K562 (cell line): ENCODE results near the gene EXOSC1. TPM values are rescaled to one million over a fixed set of nuclear protein-coding genes. Genes with fewer than 3 reads are reported as not detected.
A peak's percentile ranks its signal among the peaks of the same experiment; 100 is the strongest.

Experiments
- ATF4 ChIP-seq: fragments of 450-650 bp; formaldehyde crosslinking; IDR thresholded peaks from 2 replicates; pipeline ENCODE4 v1.4.0; 2022; ENCODE audit warnings: mild to moderate bottlenecking, moderate library complexity
- CBFB ChIP-seq: sonication (generic); formaldehyde crosslinking; IDR thresholded peaks from 2 replicates; pipeline ENCODE4 v1.4.0; 2020; ENCODE audit warnings: mild to moderate bottlenecking, missing genetic modification reagents
- E2F6 ChIP-seq, 2 experiments: IDR thresholded peaks; 2 replicates each; pipeline ENCODE4 v1.6.1; 2011; ENCODE audit warnings: borderline replicate concordance in 1 of 2, control low read depth in 1 of 2, low read depth in 1 of 2, low read length in 1 of 2, mild to moderate bottlenecking in 1 of 2, mixed read lengths in 1 of 2, moderate library complexity in 1 of 2; ENCODE audit not compliant: insufficient read depth in 1 of 2, insufficient read length in 1 of 2, poor library complexity in 1 of 2, severe bottlenecking in 1 of 2; ENCODE audit errors: extremely low read depth in 1 of 2
- FOSL1 ChIP-seq: fragments of 200-800 bp; sonication (Bioruptor generic); conservative IDR thresholded peaks from 2 replicates; pipeline ENCODE4 v1.6.1; 2016; ENCODE audit warnings: missing genetic modification characterization, missing compliant biosample characterization
- HOMEZ ChIP-seq: fragments of 250-450 bp; sonication (Bioruptor Pico); IDR thresholded peaks from 2 replicates; pipeline ENCODE4 v1.4.0; 2020; ENCODE audit warnings: mild to moderate bottlenecking, moderate library complexity
- MEIS2 ChIP-seq: fragments of 450-650 bp; IDR thresholded peaks from 2 replicates; pipeline ENCODE4 v1.6.1; 2014; ENCODE audit warnings: mild to moderate bottlenecking; ENCODE audit not compliant: partially characterized antibody
- TBL1XR1 ChIP-seq, 2 experiments: IDR thresholded peaks; 2 replicates each; pipeline ENCODE4 v1.6.1; 2012; ENCODE audit warnings: improper control_type of control experiment in 2 of 2, low read length in 2 of 2, mild to moderate bottlenecking in 1 of 2
- ZBTB34 ChIP-seq: fragments of 250-450 bp; sonication (Bioruptor Pico); IDR thresholded peaks from 2 replicates; pipeline ENCODE4 v1.8.0; 2021; ENCODE audit warnings: mild to moderate bottlenecking, moderate library complexity
- ZNF778 ChIP-seq: fragments of 450-650 bp; formaldehyde crosslinking; IDR thresholded peaks from 2 replicates; pipeline ENCODE4 v1.4.0; 2020; ENCODE audit warnings: mild to moderate bottlenecking, moderate library complexity
- polyA plus RNA-seq, 8 experiments: library from polyadenylated mRNA; depleted of rRNA in 4 of 8; stranded (reverse) in 5 of 8; unstranded in 3 of 8; fragments of >200 nt; fragmentation: Nextera tagmentation in 2 of 8; fragmentation: Illumina TruSeq in 1 of 8; extraction: Ambion mirVana in 2 of 8; extraction: Trizol in 1 of 8; gene quantifications; 2 replicates each; pipeline versions ENCODE4 v1.2.1 to v1.2.3, GENCODE V29; 2011 to 2014; ENCODE audit warnings: inconsistent platforms in 1 of 8, missing spikeins in 1 of 8
- total RNA-seq, 7 experiments: library from RNA; depleted of rRNA in 6 of 7; stranded (reverse); fragments of >200 nt in 6 of 7; fragmentation: Illumina TruSeq in 2 of 7; extraction: Trizol in 2 of 7; gene quantifications; 2 replicates each; pipeline versions ENCODE4 v1.2.1 to v1.2.3, GENCODE V29; 2011 to 2021; ENCODE audit warnings: low replicate concordance in 1 of 7
- TF ChIP-seq, protein P1 (sequence below): fragments of 250-450 bp; sonication (Bioruptor Pico); IDR thresholded peaks from 2 replicates; pipeline ENCODE4 v1.5.0; 2020; ENCODE audit warnings: mild to moderate bottlenecking
- TF ChIP-seq, protein P2 (sequence below): fragments of 250-450 bp; sonication (Bioruptor Pico); IDR thresholded peaks from 2 replicates; pipeline ENCODE4 v1.4.0; 2020
- TF ChIP-seq, protein P3 (sequence below): fragments of 250-450 bp; sonication (Bioruptor Pico); IDR thresholded peaks from 2 replicates; pipeline ENCODE4 v1.4.0; 2020; ENCODE audit warnings: mild to moderate bottlenecking, moderate library complexity

The EXOSC1 gene
- total and polyA plus RNA-seq, 9 of the 15 experiments (the other 6 are each of a cell fraction or from before 2014, with no cell fraction given), result 44.3 to 117 (median 67.0) TPM

GRCh38 chr10:97399843-97400545, 45.8 kb downstream of the EXOSC1 start (continued):
- TF ChIP-seq, protein P1, sequence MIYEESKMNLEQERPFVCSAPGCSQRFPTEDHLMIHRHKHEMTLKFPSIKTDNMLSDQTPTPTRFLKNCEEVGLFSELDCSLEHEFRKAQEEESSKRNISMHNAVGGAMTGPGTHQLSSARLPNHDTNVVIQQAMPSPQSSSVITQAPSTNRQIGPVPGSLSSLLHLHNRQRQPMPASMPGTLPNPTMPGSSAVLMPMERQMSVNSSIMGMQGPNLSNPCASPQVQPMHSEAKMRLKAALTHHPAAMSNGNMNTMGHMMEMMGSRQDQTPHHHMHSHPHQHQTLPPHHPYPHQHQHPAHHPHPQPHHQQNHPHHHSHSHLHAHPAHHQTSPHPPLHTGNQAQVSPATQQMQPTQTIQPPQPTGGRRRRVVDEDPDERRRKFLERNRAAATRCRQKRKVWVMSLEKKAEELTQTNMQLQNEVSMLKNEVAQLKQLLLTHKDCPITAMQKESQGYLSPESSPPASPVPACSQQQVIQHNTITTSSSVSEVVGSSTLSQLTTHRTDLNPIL (CRISPR knock-in tag), result no peak
- TF ChIP-seq MEIS2, result no peak
- no peak for TF ChIP-seq HOMEZ
- TF ChIP-seq E2F6 (IDR thresholded peaks at IDR 0.05; ENCODE audit: borderline replicate concordance in 1 of 2, extremely low read depth in 1 of 2, insufficient read depth in 1 of 2, insufficient read length in 1 of 2, low read depth in 1 of 2, low read length in 1 of 2, poor library complexity in 1 of 2, severe bottlenecking in 1 of 2), result no peak
- TF ChIP-seq, protein P2, sequence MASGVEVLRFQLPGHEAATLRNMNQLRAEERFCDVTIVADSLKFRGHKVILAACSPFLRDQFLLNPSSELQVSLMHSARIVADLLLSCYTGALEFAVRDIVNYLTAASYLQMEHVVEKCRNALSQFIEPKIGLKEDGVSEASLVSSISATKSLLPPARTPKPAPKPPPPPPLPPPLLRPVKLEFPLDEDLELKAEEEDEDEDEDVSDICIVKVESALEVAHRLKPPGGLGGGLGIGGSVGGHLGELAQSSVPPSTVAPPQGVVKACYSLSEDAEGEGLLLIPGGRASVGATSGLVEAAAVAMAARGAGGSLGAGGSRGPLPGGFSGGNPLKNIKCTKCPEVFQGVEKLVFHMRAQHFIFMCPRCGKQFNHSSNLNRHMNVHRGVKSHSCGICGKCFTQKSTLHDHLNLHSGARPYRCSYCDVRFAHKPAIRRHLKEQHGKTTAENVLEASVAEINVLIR, result no peak
- no peak for TF ChIP-seq TBL1XR1 (IDR thresholded peaks at IDR 0.05; ENCODE audit: low read length in 2 of 2)
- TF ChIP-seq ATF4 (CRISPR knock-in tag), result no peak
- no peak for TF ChIP-seq ZBTB34 (CRISPR knock-in tag)
- TF ChIP-seq FOSL1 (tag), result peak; percentile 49; the same call in 1 of the 2 replicates
- TF ChIP-seq ZNF778 (CRISPR knock-in tag), result no peak
- no peak for TF ChIP-seq CBFB (CRISPR knock-in tag)
- TF ChIP-seq, protein P3, sequence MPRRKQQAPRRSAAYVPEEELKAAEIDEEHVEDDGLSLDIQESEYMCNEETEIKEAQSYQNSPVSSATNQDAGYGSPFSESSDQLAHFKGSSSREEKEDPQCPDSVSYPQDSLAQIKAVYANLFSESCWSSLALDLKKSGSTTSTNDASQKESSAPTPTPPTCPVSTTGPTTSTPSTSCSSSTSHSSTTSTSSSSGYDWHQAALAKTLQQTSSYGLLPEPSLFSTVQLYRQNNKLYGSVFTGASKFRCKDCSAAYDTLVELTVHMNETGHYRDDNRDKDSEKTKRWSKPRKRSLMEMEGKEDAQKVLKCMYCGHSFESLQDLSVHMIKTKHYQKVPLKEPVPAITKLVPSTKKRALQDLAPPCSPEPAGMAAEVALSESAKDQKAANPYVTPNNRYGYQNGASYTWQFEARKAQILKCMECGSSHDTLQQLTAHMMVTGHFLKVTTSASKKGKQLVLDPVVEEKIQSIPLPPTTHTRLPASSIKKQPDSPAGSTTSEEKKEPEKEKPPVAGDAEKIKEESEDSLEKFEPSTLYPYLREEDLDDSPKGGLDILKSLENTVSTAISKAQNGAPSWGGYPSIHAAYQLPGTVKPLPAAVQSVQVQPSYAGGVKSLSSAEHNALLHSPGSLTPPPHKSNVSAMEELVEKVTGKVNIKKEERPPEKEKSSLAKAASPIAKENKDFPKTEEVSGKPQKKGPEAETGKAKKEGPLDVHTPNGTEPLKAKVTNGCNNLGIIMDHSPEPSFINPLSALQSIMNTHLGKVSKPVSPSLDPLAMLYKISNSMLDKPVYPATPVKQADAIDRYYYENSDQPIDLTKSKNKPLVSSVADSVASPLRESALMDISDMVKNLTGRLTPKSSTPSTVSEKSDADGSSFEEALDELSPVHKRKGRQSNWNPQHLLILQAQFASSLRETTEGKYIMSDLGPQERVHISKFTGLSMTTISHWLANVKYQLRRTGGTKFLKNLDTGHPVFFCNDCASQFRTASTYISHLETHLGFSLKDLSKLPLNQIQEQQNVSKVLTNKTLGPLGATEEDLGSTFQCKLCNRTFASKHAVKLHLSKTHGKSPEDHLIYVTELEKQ (CRISPR knock-in tag), result no peak
